Measurements from ENCODE around the gene ZBTB42.

The ZBTB42 gene

GRCh38 chr14:104766256-104766862, 34.5 kb upstream of the ZBTB42 start:
- no peak overlapping the region for H3K4me3 ChIP-seq (ENCODE audit: low read depth, low read length)
- no peak for TF ChIP-seq CTCF (IDR thresholded peaks at IDR 0.05; ENCODE audit: borderline replicate concordance, insufficient read depth, low read depth, low read length)

- no peak overlapping the region for H3K4me3 ChIP-seq (ENCODE audit: low read depth, low read length)
- no peak for TF ChIP-seq CTCF (IDR thresholded peaks at IDR 0.05; ENCODE audit: borderline replicate concordance, insufficient read depth, low read depth, low read length)
These were observed 33.9 kb upstream of the ZBTB42 start for GRCh38 chr14:104766863-104767633.

GRCh38 chr14:104767634-104767918, 33.3 kb upstream of the ZBTB42 start:
- H3K4me3 ChIP-seq (ENCODE audit: low read depth, low read length), result no peak overlapping the region
- TF ChIP-seq CTCF (IDR thresholded peaks at IDR 0.05; ENCODE audit: borderline replicate concordance, insufficient read depth, low read depth, low read length), result no peak

GRCh38 chr14:104768437-104769323, 32.2 kb upstream of the ZBTB42 start:
- no peak overlapping the region for H3K4me3 ChIP-seq (ENCODE audit: low read depth, low read length)
- TF ChIP-seq CTCF (IDR thresholded peaks at IDR 0.05; ENCODE audit: borderline replicate concordance, insufficient read depth, low read depth, low read length), result peak; percentile 96

- TF ChIP-seq CTCF (IDR thresholded peaks at IDR 0.05; ENCODE audit: borderline replicate concordance, insufficient read depth, low read depth, low read length), result no peak
These were observed 31.4 kb upstream of the ZBTB42 start for GRCh38 chr14:104769324-104770071.

GRCh38 chr14:104770072-104770579, 30.8 kb upstream of the ZBTB42 start:
- H3K4me3 ChIP-seq (ENCODE audit: low read depth, low read length), result no peak overlapping the region
- no peak for TF ChIP-seq CTCF (IDR thresholded peaks at IDR 0.05; ENCODE audit: borderline replicate concordance, insufficient read depth, low read depth, low read length)

More at GRCh38 chr14:104769324-104770071, 31.4 kb upstream of the ZBTB42 start:
- H3K4me3 ChIP-seq (ENCODE audit: low read depth, low read length), result no peak overlapping the region
